Mammary epithelial cell (primary cell): ENCODE results near the gene MICALL1.

Experiments used
- EZH2 ChIP-seq: IDR thresholded peaks from 2 replicates; pipeline ENCODE4 v1.6.1; 2012; ENCODE audit warnings: low read length, inconsistent platforms, borderline replicate concordance
- TF ChIP-seq, protein P1 (sequence below), 2 donors: IDR thresholded peaks in 1 of 2; conservative IDR thresholded peaks in 1 of 2; 2 replicates each; pipeline ENCODE4 v1.5.1; 2011 to 2012; ENCODE audit warnings: inconsistent platforms in 2 of 2, low read length in 2 of 2, mild to moderate bottlenecking in 2 of 2, control low read depth in 1 of 2, low read depth in 1 of 2; ENCODE audit not compliant: insufficient read depth in 1 of 2; ENCODE audit errors: extremely low read depth in 1 of 2

DNA sequence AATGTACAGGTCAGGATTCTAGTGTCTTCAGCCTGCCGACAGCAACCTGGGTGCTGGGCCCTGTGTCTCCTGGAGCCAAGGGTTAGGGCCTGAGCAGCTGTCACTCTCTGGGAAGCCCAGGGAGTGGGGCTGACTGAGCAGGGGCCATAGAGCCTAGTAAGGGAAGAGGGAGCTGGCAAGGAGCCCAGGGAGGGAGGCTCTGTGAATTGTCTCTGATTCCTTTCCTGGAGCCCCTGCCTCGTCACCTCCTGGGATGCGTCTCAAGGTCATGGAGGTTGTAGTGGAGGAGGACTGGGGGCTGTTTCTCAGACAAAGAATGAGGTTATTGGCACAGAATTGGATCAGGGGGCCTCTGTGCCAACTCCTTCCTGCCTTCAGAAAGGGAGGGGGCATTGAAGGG is 66.4 kb downstream of the MICALL1 start:
- TF ChIP-seq, protein P1, sequence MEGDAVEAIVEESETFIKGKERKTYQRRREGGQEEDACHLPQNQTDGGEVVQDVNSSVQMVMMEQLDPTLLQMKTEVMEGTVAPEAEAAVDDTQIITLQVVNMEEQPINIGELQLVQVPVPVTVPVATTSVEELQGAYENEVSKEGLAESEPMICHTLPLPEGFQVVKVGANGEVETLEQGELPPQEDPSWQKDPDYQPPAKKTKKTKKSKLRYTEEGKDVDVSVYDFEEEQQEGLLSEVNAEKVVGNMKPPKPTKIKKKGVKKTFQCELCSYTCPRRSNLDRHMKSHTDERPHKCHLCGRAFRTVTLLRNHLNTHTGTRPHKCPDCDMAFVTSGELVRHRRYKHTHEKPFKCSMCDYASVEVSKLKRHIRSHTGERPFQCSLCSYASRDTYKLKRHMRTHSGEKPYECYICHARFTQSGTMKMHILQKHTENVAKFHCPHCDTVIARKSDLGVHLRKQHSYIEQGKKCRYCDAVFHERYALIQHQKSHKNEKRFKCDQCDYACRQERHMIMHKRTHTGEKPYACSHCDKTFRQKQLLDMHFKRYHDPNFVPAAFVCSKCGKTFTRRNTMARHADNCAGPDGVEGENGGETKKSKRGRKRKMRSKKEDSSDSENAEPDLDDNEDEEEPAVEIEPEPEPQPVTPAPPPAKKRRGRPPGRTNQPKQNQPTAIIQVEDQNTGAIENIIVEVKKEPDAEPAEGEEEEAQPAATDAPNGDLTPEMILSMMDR (conservative IDR thresholded peaks at IDR 0.05 in 1 of 2, IDR thresholded peaks at IDR 0.05 in 1 of 2; ENCODE audit: extremely low read depth in 1 of 2, insufficient read depth in 1 of 2, low read depth in 1 of 2, low read length in 2 of 2) = no peak
- no peak for TF ChIP-seq EZH2
